OCI-LY3 (cell line): ENCODE measurements around the gene PRADC1.

Experiments used
- CTCF ChIP-seq: fragments of 200-600, 300-600 bp; sonication (generic); IDR thresholded peaks from 2 replicates; pipeline ENCODE4 v1.5.1; 2014; ENCODE audit warnings: antibody characterized with exemption, low read length, low read depth
- EZH2phosphoT487 ChIP-seq: fragments of 200-600 bp; shearing (Covaris generic); IDR thresholded peaks from 2 replicates; pipeline ENCODE4 v1.6.1; 2018; ENCODE audit warnings: antibody characterized with exemption, mixed run types, low read depth

- TF ChIP-seq EZH2phosphoT487 (no peak), CTCF (no peak)
These were observed 16.6 kb upstream of the PRADC1 start for GRCh38 chr2:73249636-73250035.
